Midbrain (tissue), 1 donor: ENCODE measurements around the gene SEMA5B.
A peak's percentile ranks its signal among the peaks of the same experiment; 100 is the strongest.

Experiments used
- DNase-seq: peaks from one replicate; lab custom pipeline; 2025; lab: John Stamatoyannopoulos, UW

SEMA5B gene

DNA sequence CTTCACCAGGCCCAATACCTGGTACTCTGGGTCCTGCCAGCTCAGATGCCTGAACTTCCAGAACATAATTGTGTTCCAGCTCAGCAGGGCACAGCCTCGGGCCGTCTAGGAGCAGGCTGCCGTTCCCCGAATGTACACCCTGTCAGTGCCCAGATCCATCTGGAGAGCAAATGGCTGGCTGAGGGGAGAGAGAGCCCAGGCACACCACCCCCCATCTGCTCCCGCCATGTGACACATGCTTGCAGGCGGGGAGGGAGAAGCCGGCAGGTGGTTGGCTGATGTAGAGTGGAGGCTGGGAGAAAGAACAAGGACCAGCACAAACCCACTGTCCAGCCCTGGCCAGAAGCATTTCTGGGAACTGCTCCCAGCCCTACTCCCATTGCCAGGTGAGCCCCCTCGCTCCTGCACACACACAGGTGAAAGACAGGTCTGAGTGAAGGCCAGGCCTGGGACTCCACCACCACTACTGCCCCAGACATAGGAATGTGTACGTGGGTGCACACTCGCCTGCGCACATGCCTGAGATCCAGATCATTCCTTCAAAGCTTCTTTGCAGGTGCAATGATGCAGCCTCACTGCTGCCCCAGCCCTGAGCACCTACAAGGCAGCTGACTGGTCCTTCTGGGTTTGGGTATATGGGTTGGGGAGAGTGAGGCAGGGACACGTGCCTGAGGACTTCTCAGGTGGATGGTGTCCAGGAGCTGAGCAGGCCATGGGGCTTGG, 53.5 kb downstream of the SEMA5B start:
- DNase-seq: no peak

DNA sequence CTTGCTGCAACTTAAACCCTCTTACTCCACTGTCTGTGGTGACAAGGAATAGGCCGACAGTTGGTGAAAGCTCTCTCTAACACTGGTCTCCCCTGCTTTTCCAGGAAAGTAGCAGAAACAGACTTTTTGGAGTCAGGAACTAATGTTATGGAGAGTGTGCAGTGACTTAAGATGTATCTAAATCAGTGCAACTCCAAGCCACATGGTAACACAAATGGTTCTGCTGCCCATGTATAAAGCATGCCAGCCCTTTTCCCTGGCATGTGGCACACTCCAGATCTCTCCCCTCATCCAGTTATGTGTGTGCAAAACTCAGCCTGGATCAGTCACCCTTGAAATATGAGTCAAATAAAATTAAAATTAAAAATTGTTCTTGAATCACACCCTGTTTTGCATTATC, 55.4 kb downstream of the SEMA5B start:
- DNase-seq: no peak

DNA sequence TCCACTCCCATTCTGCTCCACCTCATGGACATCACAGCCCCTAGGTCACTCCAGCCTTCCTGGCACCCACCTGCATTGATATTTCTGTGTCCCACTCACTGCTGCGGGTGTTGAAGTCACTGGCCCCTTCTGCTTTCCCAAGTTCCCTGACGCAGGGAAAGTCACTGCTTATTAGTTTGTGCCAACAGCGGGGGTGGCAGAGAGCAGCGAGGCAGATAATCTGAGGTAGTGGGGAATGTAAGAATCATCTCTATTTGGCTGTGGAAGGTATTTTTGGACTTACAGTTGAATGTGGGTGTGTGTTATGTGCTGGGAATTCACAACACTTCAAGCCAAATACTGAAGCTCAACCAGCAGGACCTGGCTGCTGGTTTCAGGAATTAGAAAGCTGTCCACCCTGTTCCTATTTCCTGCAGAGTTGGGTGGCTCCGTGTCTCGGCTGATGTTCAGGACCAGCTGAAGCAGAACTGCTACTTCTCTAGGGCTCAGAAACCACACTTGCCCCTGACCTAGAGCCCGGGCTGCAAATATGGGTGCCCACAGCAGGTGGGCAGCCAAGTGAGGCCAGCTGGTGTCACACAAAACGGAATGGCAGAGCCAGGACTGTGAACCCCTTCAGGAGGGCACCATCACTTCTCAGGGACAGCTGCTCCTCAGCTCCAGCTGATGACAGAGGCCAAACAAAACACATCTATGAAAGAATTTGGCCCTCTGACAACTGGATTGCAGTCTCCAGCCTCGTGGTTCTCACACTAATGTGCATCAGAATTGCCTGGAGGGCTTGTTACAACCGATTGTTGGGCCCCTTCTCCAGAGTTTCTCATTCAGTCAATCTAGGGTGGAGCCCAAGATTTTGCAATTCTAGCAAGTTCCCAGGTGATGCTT, 57.7 kb downstream of the SEMA5B start:
- DNase-seq: peak; percentile 2

DNA sequence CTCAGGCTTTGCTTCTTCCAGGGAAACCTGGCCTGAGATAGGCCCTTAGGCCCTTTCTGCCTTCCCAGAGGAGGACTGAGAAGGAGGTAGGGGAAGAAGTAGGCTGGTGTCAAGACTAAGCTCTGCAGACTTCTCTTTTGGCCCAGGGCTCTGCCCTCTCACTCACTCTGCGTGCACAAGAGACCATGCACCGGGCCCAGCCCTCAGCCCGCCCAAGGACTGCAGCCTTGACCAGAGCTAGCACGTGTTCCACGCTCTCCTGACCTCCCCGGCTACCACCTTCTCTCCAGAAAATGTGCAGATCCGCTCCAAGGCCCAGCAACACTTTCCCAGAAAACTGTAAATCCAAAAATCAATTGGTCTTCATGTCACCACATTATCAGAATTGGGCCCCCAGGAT, 59.8 kb downstream of the SEMA5B start:
- no peak for DNase-seq

DNA sequence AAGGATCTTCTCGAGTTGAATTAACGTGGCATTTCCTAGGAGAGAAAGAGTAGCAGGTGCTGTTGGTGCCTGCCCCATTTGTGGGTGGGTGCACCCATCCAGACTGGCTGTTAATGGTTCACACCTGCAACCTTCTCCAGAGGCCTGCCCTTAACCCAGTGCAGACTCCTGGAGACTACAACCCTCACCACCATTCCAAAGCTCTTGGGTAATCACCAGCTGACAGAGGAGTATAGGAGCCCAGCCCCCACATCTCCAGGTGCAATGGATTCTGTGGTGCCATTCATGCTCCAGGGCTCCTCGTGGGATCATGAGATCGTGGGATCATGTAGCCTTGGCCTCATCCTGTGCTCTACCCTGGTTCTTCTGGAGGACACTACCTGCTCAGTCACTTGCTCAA, 60.2 kb downstream of the SEMA5B start:
- DNase-seq: no peak

DNA sequence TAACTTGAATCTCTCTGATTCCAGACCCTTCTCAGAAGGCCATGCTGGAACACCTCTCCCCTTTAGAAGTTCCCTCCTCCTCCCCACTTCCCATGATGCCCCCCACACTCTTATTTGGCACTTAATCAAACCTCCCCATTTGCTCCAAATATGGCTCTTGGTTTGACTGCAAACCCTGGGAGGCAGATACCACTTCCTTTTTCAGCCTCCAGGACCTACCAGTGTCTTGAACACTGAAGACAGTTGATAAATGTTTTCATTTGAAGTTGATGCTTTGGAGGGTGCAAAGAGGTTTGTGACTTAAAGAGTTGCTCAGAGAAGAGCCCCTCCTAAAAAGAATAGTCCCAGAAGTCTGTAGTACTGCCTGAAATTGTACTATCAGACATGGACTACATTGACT, 61.5 kb downstream of the SEMA5B start:
- no peak for DNase-seq

DNA sequence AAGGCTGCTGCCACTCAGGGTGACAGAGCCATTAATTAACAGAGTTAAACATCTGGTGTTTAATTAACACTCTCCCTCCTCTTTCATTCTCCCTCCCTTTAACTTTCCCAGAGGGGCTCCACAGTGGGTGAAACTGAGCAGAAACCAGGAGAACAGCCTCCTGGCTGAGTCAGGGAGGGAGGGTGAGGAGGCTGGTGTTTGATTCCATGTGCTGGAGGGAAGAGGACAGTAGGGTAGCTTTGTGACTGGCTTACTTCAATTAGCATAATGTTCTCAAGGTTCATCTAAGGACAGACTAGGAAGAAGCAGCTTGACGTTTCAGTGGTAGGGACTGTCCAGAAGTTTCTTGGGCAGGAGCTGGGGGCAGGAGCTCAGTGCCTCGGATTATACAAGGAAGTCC, 62.8 kb downstream of the SEMA5B start:
- no peak for DNase-seq

DNA sequence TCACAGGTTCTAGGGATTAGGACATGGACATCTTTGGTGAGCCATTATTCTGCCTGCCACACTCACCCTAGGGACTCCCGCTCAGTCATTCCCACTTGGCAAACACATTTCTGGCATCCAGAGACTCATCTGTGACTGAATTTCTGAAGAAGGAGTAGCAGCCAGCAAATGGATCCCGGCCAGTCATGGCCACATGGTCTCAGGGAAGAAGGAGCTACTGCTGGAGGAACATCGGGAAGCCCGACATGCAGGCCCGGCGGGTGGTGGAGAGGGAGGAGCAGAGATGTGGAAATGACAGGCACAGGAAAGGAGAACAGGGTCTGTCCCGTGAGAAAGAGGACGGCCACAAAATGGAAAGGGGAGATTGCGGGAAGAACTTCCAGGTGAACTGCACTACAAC, 65.4 kb downstream of the SEMA5B start:
- DNase-seq: no peak

DNA sequence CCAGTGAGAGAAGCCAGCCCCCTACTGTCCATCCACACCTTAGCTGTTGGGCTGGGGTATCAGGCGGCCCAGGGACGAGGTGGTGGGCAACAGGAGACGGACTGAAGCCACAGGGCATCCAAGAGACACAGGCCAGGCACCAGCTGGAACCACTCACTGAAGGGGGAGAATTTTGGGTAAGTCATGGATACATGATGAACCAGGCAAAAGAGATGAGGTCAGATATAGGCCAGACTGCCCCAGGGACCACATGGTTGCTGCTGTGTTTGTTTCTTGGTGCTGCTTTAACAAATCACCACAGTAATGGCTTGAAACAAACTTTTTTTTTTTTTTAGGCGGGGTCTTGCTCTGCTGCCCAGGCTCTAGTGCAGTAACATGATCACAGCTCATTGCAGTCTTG, 66.4 kb downstream of the SEMA5B start:
- DNase-seq: no peak

DNA sequence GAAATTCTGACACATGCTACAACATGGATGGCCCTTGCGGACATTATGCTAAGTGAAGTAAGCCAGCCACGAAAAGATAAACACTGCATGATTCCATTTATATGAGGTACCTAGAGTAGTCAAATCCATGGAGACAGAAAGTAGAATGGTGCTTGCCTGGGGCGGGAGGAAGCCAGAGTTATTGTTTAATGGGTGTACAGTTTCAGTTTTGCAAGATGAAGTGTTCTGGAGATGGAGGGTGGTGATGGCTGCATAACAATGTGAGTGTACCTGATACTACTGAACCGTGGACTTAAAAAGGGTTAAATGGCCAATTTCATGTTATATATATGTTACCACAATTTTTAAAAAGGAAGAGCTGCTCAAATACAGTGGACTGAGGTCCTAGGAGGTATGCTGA, 66.9 kb downstream of the SEMA5B start:
- DNase-seq: no peak

DNA sequence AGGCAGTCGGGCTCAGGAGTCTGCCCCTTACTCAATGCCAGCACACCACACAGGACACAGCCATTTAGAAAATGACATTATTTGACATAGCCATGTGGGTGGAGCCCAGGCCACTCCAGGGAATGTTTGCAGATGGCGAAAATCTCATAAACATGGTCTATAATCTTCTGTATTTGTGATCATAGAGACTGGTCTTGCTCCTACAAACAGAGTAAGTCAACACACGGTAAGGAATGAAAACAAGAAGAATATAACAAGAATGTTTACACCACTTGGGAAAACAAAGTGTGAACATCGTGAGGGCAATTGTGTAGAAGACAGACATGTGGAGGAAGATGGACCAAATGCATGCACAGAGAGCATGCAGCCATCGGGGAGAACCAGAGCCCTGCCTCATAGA, 68.2 kb downstream of the SEMA5B start:
- DNase-seq: no peak

DNA sequence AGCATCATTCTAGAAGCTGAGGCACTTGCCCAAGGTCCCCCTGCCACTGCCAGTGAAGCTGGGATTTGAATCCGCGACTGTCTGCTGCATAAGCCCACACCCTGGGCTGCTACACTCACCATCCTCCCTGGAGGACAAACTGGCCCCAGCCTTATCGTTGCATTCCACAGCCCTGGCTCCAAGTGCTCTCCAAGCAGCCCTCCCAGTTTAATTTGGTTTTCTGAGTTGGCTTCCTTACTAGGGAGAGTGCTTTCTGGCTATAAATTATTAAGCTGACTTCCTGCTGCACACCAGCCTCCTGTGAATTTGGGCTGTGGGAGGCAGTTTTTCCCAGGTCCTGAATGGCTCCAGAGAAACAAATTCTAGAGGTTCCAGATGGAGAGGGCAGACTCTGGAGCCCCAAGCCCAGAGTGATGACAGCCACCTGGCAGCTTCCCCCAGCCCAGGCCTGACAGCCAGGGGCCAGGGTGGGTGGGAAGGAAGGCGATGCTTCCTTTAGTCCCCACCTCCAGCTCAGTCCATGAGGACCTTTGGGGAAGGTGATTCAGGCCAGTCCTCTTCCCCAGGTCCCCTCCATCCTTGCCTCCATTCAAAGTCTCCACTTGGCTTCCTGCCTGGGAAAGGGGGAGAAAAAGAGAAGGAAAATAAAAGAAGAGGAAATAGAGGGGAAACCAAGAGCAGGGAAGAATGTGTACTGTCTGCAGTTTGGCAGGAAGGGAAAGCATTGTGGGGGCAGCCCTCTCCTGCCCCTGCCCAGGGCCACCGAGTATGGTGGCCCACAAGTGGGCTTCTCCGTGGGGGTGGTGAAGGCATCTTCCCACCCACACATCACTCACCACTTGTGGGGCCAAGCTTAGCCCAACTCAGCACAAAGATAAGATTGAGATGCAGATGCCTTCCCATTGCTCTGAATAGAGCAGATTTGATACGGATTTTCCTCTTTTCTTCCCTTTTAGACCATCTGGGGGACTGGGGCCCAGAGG, 69.6 kb downstream of the SEMA5B start:
- no peak for DNase-seq

DNA sequence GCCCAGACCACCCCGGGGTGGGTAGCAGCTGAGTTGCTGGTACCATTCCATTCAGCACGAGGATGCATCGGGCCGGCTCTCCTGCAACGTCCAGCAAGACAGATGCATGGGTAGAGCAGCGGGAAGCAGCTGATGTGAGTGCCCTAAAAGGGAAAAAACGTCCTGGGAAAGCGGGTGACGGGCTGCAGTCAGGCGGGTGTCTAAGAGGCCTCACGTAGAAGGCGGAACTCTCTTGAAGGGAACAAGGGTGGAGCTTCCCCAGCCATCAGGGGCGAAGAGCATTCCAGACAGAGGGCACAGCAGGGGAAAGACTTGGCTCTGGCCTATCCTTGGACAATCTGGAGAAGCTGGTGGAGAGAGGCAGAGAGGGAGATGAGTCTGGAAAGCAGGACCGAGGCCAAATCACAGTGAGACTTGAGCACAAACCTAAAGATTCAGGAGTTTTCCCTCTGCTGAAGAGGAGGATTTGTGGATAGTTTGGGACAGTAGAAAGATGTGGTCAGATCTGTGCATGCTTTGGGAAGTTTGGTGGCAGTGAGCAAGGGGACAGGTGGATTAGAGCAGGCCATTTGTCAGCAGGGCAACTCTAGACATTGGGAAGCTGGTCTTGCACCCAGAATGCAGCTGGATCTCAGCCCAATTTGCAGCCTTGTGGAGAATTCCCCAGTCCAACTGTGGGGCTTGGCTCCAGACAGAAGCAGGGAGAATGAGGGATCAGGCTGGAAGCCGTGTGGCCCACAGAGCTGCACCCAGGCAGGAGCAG, 70.7 kb downstream of the SEMA5B start:
- no peak for DNase-seq

DNA sequence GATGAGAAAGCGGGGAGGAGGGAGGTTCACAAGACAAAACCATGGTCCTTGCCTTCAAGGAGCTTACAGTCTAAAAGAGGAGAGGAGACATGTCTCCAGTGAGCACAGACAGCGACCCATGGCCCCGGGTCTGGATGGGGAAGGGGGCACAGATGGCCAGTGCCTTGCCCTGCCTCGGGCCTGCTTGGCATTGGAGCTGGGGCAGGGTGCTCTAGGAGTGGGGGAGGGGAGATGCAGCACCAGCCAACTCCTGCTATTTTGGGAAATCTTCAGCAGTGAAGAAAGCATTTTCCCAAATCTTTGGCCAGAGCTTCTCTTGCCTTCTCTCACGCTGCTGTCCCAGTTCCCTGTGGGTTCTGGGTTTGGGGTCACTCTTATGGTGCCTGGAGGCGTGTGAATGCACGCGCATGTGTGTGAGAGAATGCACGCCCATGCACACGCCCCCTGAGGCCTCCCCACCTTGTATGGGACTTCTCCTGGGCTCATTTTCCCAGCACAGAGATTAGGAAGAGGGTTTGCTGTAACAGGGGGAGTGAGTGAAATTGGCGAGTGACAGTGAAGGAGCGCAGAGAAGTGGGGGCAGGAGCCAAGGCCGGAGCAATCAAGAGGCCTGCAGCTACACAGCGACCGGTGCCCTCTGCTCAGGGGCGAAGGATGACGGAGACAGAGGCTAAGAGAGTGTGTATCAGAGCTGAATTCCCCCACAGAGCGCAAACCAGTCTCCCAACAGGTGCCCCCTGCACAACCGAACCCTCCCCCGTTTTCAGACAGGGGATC, 71.5 kb downstream of the SEMA5B start:
- DNase-seq: no peak

DNA sequence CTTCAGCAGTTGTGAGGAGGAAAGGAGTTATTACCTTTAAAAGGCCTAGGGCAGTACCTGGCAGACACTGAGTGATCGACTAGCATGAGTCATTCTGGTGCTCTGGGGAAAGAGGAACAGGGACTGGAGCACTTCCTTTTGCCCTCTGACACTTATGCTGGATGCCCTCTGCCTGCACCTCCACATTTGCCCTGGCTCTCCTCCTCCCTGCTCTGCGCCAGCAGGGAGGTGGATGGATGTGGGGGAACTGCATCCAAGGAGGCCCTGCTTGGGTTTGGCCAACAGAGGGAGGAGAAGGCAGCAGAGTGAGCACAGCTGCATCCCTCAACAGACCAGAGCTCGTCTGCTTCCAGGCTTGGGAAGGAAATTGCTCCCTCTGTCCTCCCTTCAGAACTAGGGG, 75.0 kb downstream of the SEMA5B start:
- DNase-seq: no peak

DNA sequence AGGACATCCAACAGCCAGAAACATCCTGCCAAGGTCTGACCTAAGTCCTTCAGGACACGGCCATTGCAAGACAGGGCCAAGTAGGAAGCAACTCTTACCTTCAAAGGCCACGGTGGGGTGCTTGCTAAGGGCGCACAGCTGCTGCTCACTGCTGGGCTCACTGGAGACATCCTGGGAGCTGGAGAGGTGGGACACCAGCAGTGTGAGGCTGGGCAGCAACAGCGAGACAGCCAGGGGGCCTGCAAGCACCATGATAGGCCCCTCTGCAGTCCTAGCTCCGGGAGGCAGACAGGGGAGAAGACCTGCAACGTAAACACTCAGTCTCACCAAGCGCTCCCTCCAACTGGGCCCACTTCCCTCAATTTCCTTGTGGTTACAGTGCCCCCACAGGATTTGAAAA, 79.2 kb downstream of the SEMA5B start:
- DNase-seq: no peak

DNA sequence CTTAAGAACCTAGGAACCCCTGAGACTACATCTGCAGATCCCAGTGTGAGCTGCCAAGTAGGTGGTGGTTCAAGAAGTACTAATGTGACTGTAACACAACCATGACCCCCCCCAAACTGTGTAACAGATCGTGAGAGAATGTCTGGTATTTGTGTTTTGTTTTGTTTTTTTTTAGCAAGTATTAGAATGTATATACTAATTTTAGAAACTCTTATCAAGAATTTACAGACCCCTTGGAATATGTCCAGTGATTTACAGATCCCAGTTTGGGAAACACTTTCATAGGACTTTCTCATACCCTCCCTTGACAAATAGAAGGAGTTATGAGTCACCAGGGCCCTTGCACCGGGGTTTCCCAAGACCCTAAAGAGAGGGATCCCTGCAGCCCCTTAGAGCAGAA, 79.8 kb downstream of the SEMA5B start:
- no peak for DNase-seq

DNA sequence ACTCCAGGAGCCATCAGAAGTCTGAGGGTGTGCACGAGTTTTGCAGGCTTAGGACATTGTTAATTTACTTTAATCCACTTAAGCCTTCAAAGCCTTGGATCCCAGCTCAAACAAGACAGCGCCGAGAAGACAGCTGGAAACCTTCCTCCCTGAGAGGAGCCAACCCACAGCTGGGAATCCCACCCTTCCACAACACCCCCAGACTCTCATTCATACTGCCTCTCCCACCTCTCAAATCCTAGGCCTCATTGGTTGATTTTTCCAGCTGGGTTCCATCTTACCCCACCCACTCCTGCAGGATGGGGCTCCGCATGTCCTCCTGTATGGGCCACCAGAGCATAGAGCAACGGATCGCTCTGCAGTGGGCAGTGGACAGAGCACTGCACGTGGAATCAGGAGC, 80.4 kb downstream of the SEMA5B start:
- DNase-seq: no peak

DNA sequence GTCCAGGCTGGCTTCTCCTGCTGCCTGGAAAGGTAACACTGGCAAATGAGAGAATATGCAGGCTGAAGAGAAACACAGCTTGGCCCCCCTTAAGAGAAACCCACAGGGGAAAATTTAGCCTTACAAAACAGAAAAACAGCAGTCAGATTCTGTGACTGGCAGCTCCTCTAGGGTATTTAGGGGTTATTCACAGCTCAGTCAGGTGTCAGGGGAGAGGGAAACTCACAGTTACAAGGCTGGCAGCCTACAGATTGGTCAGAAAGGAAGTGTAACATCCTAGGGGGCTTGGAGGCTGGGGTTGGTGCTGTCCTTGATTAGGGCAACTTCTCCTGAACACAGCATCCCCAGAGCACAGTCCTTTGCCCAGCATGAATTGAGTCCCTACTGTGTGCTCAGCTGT, 81.4 kb downstream of the SEMA5B start:
- no peak for DNase-seq

DNA sequence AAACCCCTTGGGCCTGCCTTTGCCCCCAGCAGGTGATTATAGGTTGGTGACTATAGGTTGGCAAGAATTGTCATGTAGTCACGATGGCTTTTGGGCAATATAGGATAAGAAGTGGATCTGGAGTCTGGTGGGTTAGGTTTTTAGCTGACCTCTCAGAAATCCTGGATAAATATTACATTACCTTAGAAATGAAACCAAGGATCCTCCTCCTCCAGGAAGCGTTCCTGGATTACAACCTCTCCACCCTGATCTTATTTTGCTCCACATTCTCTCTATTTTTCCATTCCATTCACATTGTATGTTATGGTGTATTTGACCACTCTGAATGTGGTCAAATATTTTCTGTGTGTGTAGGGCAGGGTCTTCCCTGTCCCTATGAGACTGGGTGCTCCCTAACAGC, 82.3 kb downstream of the SEMA5B start:
- no peak for DNase-seq

DNA sequence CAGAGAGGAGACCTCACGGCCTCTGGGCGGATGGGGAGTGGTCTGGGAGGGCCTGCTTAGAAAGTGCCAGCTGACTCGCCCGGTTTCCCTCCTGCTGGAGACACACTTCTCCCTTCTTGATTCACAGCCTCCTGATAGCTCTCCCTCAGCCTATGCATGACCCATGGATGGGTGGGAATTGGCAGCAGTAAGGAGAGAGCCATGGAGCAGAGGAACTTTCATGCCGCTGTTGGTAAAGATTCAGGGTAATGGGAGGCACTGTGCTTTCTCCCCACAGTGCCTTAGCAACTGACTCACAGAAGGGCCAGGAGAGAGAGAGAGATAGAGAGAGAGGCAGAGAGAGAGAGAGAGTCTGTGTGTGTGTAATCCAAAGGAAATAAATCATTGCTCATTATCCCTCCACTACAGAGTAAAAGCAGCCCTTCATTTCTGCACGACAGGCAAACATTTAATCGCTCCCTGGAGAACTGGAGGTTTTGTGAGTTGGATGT, 82.8 kb downstream of the SEMA5B start:
- no peak for DNase-seq
